B cell (primary cell): ENCODE data around the gene SMARCD2.

ENCODE experiments used
- CTCF ChIP-seq: fragments of 200-600 bp; IDR thresholded peaks from one replicate; pipeline ENCODE4 v1.8.0; 2022; ENCODE audit warnings: antibody characterized with exemption, mild to moderate bottlenecking
- EZH2 ChIP-seq: IDR thresholded peaks from 2 replicates; pipeline ENCODE4 v1.6.1; 2012; ENCODE audit warnings: borderline replicate concordance, low read depth, mild to moderate bottlenecking, moderate library complexity, low read length; ENCODE audit not compliant: insufficient read depth, poor library complexity, severe bottlenecking

GRCh38 chr17:63828936-63829335 lies 13.5 kb downstream of the SMARCD2 start:
- no peak for TF ChIP-seq CTCF
- TF ChIP-seq EZH2 = no peak
